Fibroblast of lung (primary cell): ENCODE measurements around the gene XYLT2.

Experiments used
- CTCF ChIP-seq, 2 donors: IDR thresholded peaks in 1 of 2; conservative IDR thresholded peaks in 1 of 2; 1 replicate in 1 of 2; 2 replicates in 1 of 2; pipeline ENCODE4 v1.5.1; 2011 to 2012; ENCODE audit warnings: low read length in 2 of 2, control low read depth in 1 of 2, inconsistent platforms in 1 of 2, low read depth in 1 of 2, mild to moderate bottlenecking in 1 of 2
- EZH2 ChIP-seq: IDR thresholded peaks from 2 replicates; pipeline ENCODE4 v1.5.1; 2012; ENCODE audit warnings: low read length, control low read depth, mild to moderate bottlenecking; ENCODE audit errors: missing control alignments

GRCh38 chr17:50360486-50361115 is 14.7 kb downstream of the XYLT2 start:
- TF ChIP-seq CTCF (conservative IDR thresholded peaks at IDR 0.05 in 1 of 2, IDR thresholded peaks at IDR 0.05 in 1 of 2; ENCODE audit: low read depth in 1 of 2, low read length in 2 of 2) (no peak), EZH2 (no peak)
